GM18858 (cell line): Measurements from ENCODE around the gene LMNTD1.
"Not testable (repeated sequence)": the region's sequence is repeated elsewhere in the genome, so short reads cannot be mapped to it uniquely, and the experiment has no call there.

Experiments
- ATAC-seq: cut with Tn5 transposase; IDR thresholded peaks from one replicate; pipeline ENCODE4 v1.9.1; 2021; ENCODE audit not compliant: unreplicated experiment

LMNTD1 gene, protein sequence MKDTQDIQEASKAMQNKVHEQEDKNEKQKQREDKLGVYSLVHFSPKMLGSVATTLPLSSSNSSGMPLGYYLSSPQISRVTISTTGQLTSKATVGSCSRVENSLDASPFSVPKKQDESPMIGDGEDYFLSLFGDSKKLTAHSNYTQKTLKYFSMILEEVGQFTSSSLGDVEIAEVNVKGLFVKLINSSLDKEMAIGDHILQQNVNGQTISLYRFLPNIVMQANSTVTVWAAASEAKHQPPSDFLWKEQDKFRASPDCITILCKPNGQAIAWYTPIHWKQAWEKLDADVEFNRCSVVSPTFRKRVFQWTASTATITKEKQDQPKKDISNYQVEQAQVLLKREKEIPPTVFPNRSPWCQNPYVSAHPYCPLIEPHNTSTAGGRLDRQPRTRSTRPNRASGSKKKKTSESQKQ

GRCh38 chr12:25553098-25553497, at the start of gene LMNTD1:
LMNTD1 (minus strand) TSS chr12:25553283; CDS start chr12:25552959, 324 bp downstream.
- ATAC-seq, result no peak

DNA sequence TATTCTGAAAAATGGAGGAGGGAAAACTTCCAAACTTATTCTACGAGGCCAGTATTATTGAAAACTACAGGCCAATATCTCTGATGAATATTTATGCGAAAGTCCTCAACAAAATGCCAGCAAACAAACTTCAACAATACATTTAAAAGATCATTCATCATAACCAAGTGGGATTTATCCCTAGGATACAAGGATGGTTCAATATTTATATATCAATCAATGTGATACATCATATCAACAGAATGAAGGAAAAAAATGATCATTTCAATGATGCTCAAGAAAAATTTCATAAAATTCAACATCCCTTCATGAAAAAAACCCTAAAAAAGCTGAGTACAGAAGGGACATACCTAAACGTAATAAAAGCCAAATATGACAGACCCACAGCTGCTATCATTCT, 45.9 kb upstream of the LMNTD1 start:
- ATAC-seq, result no peak

DNA sequence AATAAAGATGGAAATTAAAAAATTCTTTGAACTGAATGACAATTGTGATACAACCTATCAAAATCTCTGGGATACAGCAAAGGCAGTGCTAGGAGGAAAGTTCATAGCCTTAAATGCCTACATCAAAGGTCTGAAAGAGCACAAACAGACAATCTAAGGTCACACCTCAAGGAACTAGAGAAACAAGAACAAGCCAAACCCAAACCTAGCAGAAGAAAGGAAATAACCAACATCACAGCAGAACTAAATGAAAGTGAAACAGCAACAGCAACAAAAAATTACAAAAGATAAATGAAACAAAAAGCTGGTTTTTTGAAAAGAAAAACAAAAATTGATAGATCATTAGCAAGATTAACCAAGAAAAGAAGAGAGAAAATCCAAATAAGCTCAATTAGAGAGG, 42.4 kb upstream of the LMNTD1 start:
- not testable (repeated sequence) for ATAC-seq

DNA sequence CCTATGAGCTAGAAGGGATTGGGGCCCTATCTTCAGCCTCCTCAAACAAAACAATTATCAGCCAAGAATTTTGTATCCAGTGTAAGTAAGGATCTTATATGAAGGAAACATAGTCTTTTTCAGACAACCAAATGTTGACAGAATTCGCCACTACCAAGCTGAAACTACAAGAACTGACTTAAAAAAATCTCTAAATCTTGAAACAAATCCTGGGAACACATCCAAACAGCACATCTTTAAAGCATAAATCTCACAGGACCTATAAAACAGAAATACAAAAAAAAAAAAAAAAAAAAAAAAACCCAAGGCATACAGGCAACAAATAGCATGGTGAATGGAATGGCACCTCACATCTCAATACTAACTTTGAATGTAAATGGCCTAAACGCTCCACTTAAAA, 41.3 kb upstream of the LMNTD1 start:
- no peak for ATAC-seq

DNA sequence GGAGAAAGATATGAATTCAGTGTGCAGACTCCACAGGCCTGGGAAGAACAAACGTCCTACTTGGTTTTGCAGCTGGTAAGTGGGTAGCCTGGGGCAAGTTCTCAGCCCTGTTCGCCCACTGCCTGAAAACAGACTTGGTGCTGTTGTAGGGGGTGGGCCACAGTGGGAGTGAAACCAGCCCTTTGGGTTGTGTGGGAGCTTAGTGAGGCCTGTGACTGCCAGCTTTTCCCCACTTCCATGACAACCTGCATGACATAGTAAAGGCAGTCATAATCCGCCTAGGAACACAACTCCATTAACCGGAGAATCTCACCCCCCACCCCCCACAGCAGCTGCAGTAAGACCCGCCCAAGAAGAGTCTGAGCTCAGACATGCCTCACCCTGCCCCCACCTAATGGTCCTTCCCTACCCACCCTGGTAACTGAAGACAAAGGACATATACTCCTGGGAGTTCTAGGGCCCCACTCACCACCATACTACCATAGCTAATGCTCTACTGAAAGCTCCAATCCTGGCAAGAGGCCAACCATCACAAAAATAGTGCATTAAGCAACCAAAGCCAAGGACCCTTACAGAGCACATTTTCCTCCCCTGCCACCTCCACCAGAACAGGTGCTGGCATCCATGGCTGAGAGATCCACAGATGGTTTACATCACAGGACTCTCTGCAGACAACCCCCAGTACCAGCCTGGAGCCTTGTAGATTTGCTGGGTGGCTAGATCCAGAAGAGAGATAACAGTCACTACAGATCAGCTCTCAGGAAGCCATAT, 39.8 kb upstream of the LMNTD1 start:
- ATAC-seq, result no peak

DNA sequence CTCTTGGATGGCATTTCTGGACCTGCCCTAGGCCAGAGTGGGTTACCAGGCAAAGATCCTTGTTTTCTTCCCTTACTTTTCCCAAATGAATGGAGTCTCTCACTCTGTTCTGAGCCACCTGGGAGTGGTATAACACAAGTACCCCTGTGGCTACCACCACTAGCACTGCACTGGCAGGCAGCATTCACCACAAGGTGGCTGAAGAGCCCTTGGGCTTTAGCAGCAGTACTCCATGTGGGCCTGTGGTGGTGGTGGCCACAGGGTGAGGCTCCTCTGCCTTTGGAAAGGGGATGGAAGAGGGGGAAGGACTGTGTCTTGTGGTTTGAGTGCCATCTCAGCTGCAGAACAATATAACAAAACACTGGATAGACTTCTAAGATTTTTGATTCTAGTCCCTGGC, 38.1 kb upstream of the LMNTD1 start:
- no peak for ATAC-seq

DNA sequence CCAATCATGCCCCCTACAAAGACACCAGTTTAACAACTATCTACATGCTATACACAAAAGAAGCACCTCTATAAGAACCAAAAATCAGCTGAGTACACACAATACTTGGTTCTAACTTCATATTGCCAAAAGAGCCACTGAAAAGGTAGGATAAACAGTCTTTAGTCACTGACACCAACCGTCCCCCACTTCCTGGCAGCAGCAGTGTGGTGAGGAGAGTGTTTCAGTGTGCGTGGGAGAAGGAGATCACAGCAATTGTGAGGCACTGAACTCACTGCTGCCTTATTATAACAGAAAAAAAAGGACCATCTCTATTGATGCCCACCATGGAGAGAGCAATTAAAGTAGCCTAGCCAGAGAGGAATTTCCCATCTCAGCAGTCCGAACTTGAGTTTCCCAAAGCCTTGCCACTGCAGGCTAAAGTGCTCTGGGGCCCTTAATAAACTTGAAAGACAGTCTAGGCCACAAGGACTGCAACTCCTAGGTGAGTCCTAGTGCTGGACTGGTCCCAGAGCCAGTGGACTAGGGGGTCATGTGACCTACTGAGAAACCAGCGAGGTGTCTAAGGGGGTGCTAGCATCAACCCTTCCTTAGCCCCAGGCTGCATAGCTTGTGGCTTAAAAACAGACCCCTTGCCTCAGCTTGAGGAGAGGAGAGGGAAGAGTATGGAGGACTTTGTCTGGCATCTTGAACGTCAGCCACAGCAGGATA, 37.1 kb upstream of the LMNTD1 start:
- ATAC-seq, result no peak

GRCh38 chr12:25587346-25587745, 34.3 kb upstream of the LMNTD1 start:
- ATAC-seq, result no peak

DNA sequence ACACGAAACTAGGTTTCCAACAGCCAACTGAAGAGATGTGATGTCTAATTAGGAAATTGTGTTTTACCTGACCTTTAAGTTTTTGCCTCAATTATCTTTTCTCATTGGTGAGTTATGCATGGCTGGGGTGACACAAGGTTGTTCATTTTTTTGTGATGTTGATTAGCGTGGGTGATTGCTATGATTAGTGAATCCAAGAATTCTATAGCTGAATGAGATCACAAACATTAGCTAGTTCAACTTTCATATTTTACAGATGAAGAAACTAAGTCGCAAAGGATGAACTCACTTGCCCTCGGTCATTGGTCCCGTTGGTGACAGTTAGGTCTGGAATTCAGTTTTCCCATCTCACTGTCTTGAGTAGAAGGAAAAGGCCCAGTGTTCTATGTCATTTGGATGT, 32.6 kb upstream of the LMNTD1 start:
- ATAC-seq, result no peak

DNA sequence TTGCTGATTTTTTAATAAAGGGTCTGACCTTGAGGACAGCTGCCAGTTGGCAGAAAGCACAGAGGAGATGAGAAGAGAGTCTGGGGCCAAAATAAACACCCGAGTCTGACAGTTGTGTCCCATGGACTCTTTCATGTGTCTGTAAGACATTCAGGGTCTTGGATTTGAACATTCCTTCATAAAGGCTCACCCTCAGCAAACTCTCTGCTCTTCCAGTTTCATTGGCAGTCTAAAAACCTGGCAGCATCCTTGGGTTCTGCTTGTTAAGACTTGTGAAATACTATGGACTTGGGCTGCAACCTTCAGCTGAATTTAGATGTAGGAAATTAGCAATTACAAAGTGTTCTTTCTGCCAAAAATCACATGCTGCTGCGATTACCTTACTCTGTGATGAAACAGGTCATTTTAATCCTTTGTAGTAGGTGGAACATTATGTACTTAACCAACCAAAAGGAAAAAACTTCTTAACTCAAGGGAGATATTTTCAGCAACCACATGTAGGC, 32.0 kb upstream of the LMNTD1 start:
- ATAC-seq, result no peak

GRCh38 chr12:25584596-25584995, 31.5 kb upstream of the LMNTD1 start:
- no peak for ATAC-seq

DNA sequence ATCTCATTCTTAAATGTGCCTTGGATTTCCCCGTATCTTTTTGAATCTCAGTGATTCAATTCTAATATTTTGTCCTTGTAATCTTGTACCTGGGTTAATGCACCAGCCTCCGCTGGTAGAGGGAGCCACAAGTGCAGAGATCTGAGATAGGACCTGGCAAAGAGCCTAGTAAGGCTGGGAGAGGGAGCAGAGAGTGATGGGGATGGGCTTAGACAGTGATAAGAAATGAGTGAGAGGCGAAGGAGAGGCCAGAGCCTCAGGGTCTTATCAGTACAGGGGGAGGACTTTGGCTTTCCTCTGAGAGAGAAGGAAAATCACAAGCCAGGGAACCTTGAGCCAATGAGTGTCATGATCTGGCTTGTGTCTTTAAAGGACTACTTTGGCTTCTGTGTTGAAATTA, 30.5 kb upstream of the LMNTD1 start:
- ATAC-seq, result no peak

DNA sequence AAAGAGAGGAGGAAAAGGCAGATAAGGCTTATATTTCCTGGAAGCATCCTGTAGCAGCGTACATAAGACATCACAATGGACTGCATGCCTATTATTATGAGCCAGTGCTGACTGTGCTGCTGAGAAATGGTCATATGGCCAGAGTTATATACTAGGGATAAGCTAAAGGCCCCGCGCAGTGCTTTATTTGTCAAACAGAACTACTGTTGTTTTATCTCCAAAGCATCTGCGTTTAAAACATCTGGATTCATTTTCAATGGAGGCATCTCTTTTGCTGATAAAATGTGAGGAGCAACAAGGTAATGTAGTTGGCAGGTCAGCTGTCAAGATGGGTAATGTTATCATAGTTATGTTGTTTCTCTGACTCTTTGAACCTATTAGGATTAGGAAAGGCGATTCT, 28.0 kb upstream of the LMNTD1 start:
- ATAC-seq, result no peak

- ATAC-seq, result no peak
These were observed 25.5 kb upstream of the LMNTD1 start for GRCh38 chr12:25578411-25579143.

- no peak for ATAC-seq
These were observed 21.7 kb upstream of the LMNTD1 start for GRCh38 chr12:25574761-25575160.

- ATAC-seq, result no peak
These were observed 20.3 kb upstream of the LMNTD1 start for GRCh38 chr12:25573346-25573745.

- no peak for ATAC-seq
These were observed 17.3 kb upstream of the LMNTD1 start for GRCh38 chr12:25570418-25570817.

DNA sequence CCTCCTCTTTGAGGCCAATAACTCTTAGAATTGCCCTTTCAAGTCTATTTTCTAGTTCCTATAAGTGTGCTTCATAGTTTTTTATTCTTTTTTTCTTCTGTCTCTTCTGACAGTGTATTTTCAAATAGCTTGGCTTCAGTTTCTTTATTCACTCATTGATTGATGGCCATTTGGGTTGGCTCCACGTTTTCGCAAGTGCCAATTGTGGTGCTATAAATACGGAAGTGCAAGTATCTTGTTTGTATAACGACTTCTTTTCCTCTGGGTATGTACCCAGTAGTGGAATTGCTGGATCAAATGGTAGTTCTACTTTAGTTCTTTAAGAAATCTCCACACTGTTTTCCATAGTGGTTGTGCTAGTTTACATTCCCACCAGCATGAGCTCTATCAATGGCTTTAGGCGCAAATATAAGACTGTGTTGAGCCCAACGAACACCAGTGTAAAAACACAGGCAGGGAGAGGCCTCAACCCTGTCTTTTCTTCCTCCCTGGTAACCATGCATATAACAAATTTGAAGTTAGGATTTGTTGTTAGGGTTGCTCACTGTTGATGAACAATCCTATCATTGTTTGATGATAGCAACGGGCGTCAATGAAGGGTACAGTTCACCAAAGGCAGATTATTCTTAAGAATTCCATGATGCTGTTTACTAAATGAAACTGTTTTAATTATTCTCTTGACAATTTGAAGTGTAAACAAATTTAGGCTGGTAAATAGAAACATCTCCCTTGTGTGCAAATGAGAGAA, 13.3 kb upstream of the LMNTD1 start:
- ATAC-seq, result no peak

DNA sequence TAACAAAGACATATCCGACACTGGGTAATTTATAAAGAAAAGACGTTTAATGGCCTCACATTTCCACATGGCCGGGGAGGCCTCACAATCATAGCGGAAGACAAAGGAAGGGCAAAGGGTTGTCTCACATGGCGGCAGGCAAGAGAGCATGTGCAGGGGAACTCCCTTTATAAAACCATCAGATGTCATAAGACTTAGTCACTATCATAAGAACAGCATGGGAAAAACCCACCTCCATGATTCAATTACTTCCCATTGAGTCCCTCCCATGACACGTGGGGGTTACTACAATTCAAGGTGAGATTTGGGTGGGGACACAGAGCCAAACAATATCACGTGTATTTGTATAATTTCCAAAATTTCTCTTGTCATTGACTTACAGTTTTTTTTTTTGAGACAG, 5.5 kb upstream of the LMNTD1 start:
- ATAC-seq, result no peak

GRCh38 chr12:25557830-25558436, 4.8 kb upstream of the LMNTD1 start:
- ATAC-seq, result no peak
